Endothelial cell of umbilical vein (primary cell): ENCODE data around the gene OSER1. TPM values are rescaled to one million over a fixed set of nuclear protein-coding genes. Genes with fewer than 3 reads are reported as not detected.

Experiments used
- BruUV-seq: library from RNA; stranded (reverse); fragments of 400-500 nt; replicated peaks from 2 replicates; lab custom pipeline; 2021; lab: Mats Ljungman, UMichigan
- CTCF ChIA-PET: fragments of 300-600, 350-600 bp; sonication (Branson Sonifier 250); formaldehyde crosslinking; loops from one replicate; lab custom pipeline; 2021; ENCODE audit warnings: antibody characterized with exemption, inconsistent platforms; lab: Charles Lee
- POLR2A ChIA-PET: fragments of 300-600, 350-600 bp; sonication (Branson Sonifier 250); formaldehyde crosslinking; loops from one replicate; lab custom pipeline; 2021; ENCODE audit warnings: antibody characterized with exemption, inconsistent platforms; lab: Charles Lee
- DNase-seq: peaks from one replicate; pipeline ENCODE4 v3.0.0-alpha.2; 2011; ENCODE audit warnings: low read depth, low spot score
- FAIRE-seq: peaks from 2 replicates; lab custom pipeline; 2011; peaks lifted over from hg19 to GRCh38; lab: Jason Lieb, UNC
- H2AFZ ChIP-seq: 2 replicates; pipeline ENCODE4 v1.6.0; 2012; ENCODE audit warnings: low read depth, low read length, control low read depth, inconsistent platforms
- H3K27ac ChIP-seq: 2 replicates; pipeline ENCODE4 v1.5.1; 2011; ENCODE audit warnings: low read depth, mild to moderate bottlenecking, control low read depth, low read length, moderate library complexity; ENCODE audit not compliant: insufficient read depth
- H3K27me3 ChIP-seq, 2 experiments: 2 replicates each; pipeline versions ENCODE4 v1.6.0 to v1.6.1; 2011; ENCODE audit warnings: low read length in 2 of 2, mixed read lengths in 1 of 2; ENCODE audit not compliant: control insufficient read depth in 2 of 2, insufficient read depth in 2 of 2
- H3K36me3 ChIP-seq, 2 experiments: 2 replicates in 1 of 2; 3 replicates in 1 of 2; pipeline ENCODE4 v1.5.1; 2011; ENCODE audit warnings: low read length in 2 of 2, mild to moderate bottlenecking in 1 of 2, moderate library complexity in 1 of 2; ENCODE audit not compliant: control insufficient read depth in 2 of 2, insufficient read depth in 2 of 2; ENCODE audit errors: extremely low read depth in 1 of 2
- H3K4me1 ChIP-seq: 3 replicates; pipeline ENCODE4 v1.5.1; 2011; ENCODE audit warnings: mild to moderate bottlenecking, low read length; ENCODE audit not compliant: control insufficient read depth, insufficient read depth; ENCODE audit errors: extremely low read depth
- H3K4me2 ChIP-seq: 2 replicates; pipeline ENCODE4 v1.6.1; 2011; ENCODE audit warnings: low read length, control low read depth, mixed read lengths; ENCODE audit not compliant: insufficient read depth
- H3K4me3 ChIP-seq, 3 experiments: fragments of 200-600 bp in 1 of 3; sonication (generic), shearing (Covaris generic) in 1 of 3; replicated peaks in 1 of 3; 2 replicates each; pipeline ENCODE4 v1.5.1; 2011 to 2016; ENCODE audit warnings: control low read depth in 3 of 3, low read length in 3 of 3, mild to moderate bottlenecking in 2 of 3, inconsistent platforms in 1 of 3, low read depth in 1 of 3, moderate library complexity in 1 of 3; ENCODE audit not compliant: insufficient read depth in 1 of 3
- H3K79me2 ChIP-seq: 2 replicates; pipeline ENCODE4 v1.6.0; 2012; ENCODE audit warnings: low read length, inconsistent platforms; ENCODE audit not compliant: control insufficient read depth, insufficient read depth
- H3K9ac ChIP-seq: replicated peaks from 2 replicates; pipeline ENCODE3; 2011; ENCODE audit warnings: low read length, control low read depth; ENCODE audit not compliant: insufficient read depth; ENCODE audit errors: extremely low read depth
- H3K9me1 ChIP-seq: replicated peaks from 3 replicates; pipeline ENCODE4 v1.6.0; 2011; ENCODE audit warnings: mild to moderate bottlenecking, low read length; ENCODE audit not compliant: control insufficient read depth, insufficient read depth; ENCODE audit errors: extremely low read depth
- H3K9me3 ChIP-seq: replicated peaks from 2 replicates; pipeline ENCODE4 v1.5.1; 2012; ENCODE audit warnings: low read length, inconsistent platforms; ENCODE audit not compliant: control insufficient read depth, insufficient read depth
- H4K20me1 ChIP-seq: replicated peaks from 2 replicates; pipeline ENCODE3; 2011; ENCODE audit warnings: mild to moderate bottlenecking, low read length; ENCODE audit not compliant: control insufficient read depth, insufficient read depth; ENCODE audit errors: extremely low read depth
- EZH2 ChIP-seq: IDR thresholded peaks from 2 replicates; pipeline ENCODE4 v1.6.1; 2012; ENCODE audit warnings: borderline replicate concordance, low read depth, mild to moderate bottlenecking, moderate library complexity, low read length, inconsistent platforms; ENCODE audit not compliant: severe bottlenecking
- FOS ChIP-seq: IDR thresholded peaks from 2 replicates; pipeline ENCODE4 v1.6.1; 2011; ENCODE audit warnings: mild to moderate bottlenecking, low read length, moderate library complexity, borderline replicate concordance; ENCODE audit not compliant: insufficient read depth
- GATA2 ChIP-seq: IDR thresholded peaks from 2 replicates; pipeline ENCODE4 v1.7.0; 2011; ENCODE audit warnings: low read depth, mild to moderate bottlenecking, moderate library complexity, mixed read lengths, low read length; ENCODE audit not compliant: insufficient read length, insufficient read depth
- JUN ChIP-seq: IDR thresholded peaks from 2 replicates; pipeline ENCODE4 v1.6.1; 2011; ENCODE audit warnings: borderline replicate concordance, low read depth; ENCODE audit not compliant: insufficient read length, insufficient read depth
- MYC ChIP-seq: IDR thresholded peaks from one replicate; pipeline ENCODE4 v1.6.1; 2011; ENCODE audit warnings: mild to moderate bottlenecking, low read depth, low read length
- POLR2A ChIP-seq: IDR thresholded peaks from 2 replicates; pipeline ENCODE4 v1.6.1; 2012; ENCODE audit warnings: low read depth, mild to moderate bottlenecking, control low read depth, low read length
- POLR2AphosphoS5 ChIP-seq: IDR thresholded peaks from 2 replicates; pipeline ENCODE4 v1.6.1; 2012; ENCODE audit warnings: low read depth, mild to moderate bottlenecking, control low read depth, low read length, moderate library complexity; ENCODE audit not compliant: insufficient read depth
- dilution Hi-C: fragments of 300-500 bp; cut with MboI; formaldehyde crosslinking; loops from one replicate; pipeline ENCODE4 v1.15.0; 2019; ENCODE audit warnings: low sequenced_read_pairs; ENCODE audit not compliant: extremely low pct_ligation_motif_present
- intact Hi-C: fragments of 100-400 bp; cut with micrococcal nuclease; formaldehyde crosslinking; loops from one replicate; pipeline ENCODE4 v1.10.0; 2022
- polyA plus RNA-seq, 4 experiments: library from polyadenylated mRNA; depleted of rRNA in 3 of 4; stranded (reverse) in 3 of 4; unstranded in 1 of 4; fragments of >200 nt; gene quantifications; 2 replicates each; pipeline versions ENCODE4 v1.2.1 to v1.2.3, GENCODE V29; 2011 to 2012; ENCODE audit warnings: missing spikeins in 1 of 4
- total RNA-seq: library from RNA; stranded (reverse); gene quantifications from 2 replicates; pipeline ENCODE4 v1.2.3, GENCODE V29; 2021
- TF ChIP-seq, protein P1 (sequence below): IDR thresholded peaks from 2 replicates; pipeline ENCODE4 v1.6.1; 2011; ENCODE audit not compliant: insufficient read depth, insufficient read length
- TF ChIP-seq, protein P2 (sequence below), 2 donors: IDR thresholded peaks; 1 replicate in 1 of 2; 2 replicates in 1 of 2; pipeline ENCODE4 v1.5.1; 2011; ENCODE audit warnings: low read length in 2 of 2, mild to moderate bottlenecking in 2 of 2, moderate library complexity in 2 of 2, control low read depth in 1 of 2, inconsistent platforms in 1 of 2, low read depth in 1 of 2; ENCODE audit not compliant: insufficient read depth in 1 of 2; ENCODE audit errors: extremely low read depth in 1 of 2

The OSER1 gene
- total and polyA plus RNA-seq, 2 donors (not counting 3 experiments of a cell fraction or from before 2014, with no cell fraction given), result 30.8 to 36.0 TPM

DNA sequence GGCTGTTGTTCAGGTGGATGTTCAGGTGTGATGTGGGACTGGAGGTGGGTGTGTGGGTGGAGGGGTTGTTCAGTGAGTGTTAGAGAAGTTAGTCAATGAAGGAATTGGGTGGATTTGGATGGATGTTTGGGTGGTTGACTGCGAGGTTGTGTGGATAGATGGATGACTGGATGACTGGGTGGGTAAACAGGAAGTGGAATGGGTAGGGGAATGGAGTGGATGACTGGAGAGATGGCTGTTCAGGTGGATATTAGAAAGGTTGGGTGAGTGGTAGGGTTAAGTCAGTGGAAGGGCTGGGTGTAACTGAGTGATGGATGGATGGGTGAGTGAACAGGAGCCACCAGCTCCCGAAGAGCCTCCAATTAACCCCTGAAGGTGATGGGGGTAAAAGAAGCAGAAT, 51.4 kb downstream of the OSER1 start:
- intact Hi-C loops, result no loop called here

More for the DNA sequence above, 51.4 kb downstream of the OSER1 start:
- no peak for DNase-seq
- ChIA-PET POLR2A (no interaction called here), CTCF (no interaction called here)
- Histone ChIP-seq H3K9ac (no peak overlapping the region), H3K4me1 (no peaks in the 10 kb centered on the region), H3K27ac (no peak overlapping the region), H2AFZ (no peak overlapping the region), H4K20me1 (no peaks in the 10 kb centered on the region), H3K27me3 (no peaks in the 10 kb centered on the region), H3K9me3 (no peaks in the 10 kb centered on the region), H3K79me2 (no peaks in the 10 kb centered on the region), H3K36me3 (no peaks in the 10 kb centered on the region), H3K9me1 (no peaks in the 10 kb centered on the region), H3K4me3 (no peak overlapping the region), H3K4me2 (no peak overlapping the region)
- TF ChIP-seq JUN (no peak), GATA2 (no peak), POLR2A (no peak), EZH2 (no peak), FOS (no peak), MYC (no peak), POLR2AphosphoS5 (no peak)
- TF ChIP-seq, protein P1, sequence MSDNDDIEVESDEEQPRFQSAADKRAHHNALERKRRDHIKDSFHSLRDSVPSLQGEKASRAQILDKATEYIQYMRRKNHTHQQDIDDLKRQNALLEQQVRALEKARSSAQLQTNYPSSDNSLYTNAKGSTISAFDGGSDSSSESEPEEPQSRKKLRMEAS, result no peak
- TF ChIP-seq, protein P2, sequence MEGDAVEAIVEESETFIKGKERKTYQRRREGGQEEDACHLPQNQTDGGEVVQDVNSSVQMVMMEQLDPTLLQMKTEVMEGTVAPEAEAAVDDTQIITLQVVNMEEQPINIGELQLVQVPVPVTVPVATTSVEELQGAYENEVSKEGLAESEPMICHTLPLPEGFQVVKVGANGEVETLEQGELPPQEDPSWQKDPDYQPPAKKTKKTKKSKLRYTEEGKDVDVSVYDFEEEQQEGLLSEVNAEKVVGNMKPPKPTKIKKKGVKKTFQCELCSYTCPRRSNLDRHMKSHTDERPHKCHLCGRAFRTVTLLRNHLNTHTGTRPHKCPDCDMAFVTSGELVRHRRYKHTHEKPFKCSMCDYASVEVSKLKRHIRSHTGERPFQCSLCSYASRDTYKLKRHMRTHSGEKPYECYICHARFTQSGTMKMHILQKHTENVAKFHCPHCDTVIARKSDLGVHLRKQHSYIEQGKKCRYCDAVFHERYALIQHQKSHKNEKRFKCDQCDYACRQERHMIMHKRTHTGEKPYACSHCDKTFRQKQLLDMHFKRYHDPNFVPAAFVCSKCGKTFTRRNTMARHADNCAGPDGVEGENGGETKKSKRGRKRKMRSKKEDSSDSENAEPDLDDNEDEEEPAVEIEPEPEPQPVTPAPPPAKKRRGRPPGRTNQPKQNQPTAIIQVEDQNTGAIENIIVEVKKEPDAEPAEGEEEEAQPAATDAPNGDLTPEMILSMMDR (IDR thresholded peaks at IDR 0.05; ENCODE audit: extremely low read depth in 1 of 2, insufficient read depth in 1 of 2, low read depth in 1 of 2, low read length in 2 of 2), result no peak
- no peak for FAIRE-seq
- dilution Hi-C loops, result no loop called here
- BruUV-seq, result no TSS peak
